CD14-positive monocyte (primary cell): ENCODE data around the gene PXN. TPM values are rescaled to one million over a fixed set of nuclear protein-coding genes. Genes with fewer than 3 reads are reported as not detected.
"Not testable (repeated sequence)": the region's sequence is repeated elsewhere in the genome, so short reads cannot be mapped to it uniquely, and the experiment has no call there.

Experiments
- DNase-seq, 3 donors: peaks; one replicate each; pipeline ENCODE4 v3.0.0-alpha.2; 2011 to 2022
- H2AFZ ChIP-seq: 2 replicates; pipeline ENCODE4 v1.6.0; 2012; ENCODE audit warnings: mild to moderate bottlenecking, low read depth, low read length, inconsistent platforms; ENCODE audit not compliant: insufficient read depth, poor library complexity, severe bottlenecking
- H3K27ac ChIP-seq, 2 donors: 1 replicate in 1 of 2; 2 replicates in 1 of 2; pipeline ENCODE4 v1.5.1; 2012 to 2013; ENCODE audit warnings: low read length in 2 of 2, control low read depth in 1 of 2, inconsistent platforms in 1 of 2, low read depth in 1 of 2, mild to moderate bottlenecking in 1 of 2
- H3K27me3 ChIP-seq, 2 donors: one replicate each; pipeline versions ENCODE4 v1.6.0 to v1.6.1; 2011 to 2013; ENCODE audit warnings: low read length in 2 of 2; ENCODE audit not compliant: control insufficient read depth in 2 of 2, insufficient read depth in 2 of 2
- H3K36me3 ChIP-seq, 2 donors: replicated peaks in 1 of 2; 1 replicate in 1 of 2; 2 replicates in 1 of 2; pipeline versions ENCODE4 v1.5.1 to v1.6.1; 2012 to 2013; ENCODE audit warnings: low read length in 2 of 2, control low read depth in 1 of 2, inconsistent platforms in 1 of 2, mild to moderate bottlenecking in 1 of 2; ENCODE audit not compliant: insufficient read depth in 2 of 2, control insufficient read depth in 1 of 2
- H3K4me1 ChIP-seq, 2 donors: 1 replicate in 1 of 2; 2 replicates in 1 of 2; pipeline versions ENCODE4 v1.5.1 to v1.6.1; 2012 to 2013; ENCODE audit warnings: low read length in 2 of 2, control low read depth in 1 of 2, inconsistent platforms in 1 of 2, mild to moderate bottlenecking in 1 of 2, moderate library complexity in 1 of 2; ENCODE audit not compliant: insufficient read depth in 2 of 2, control insufficient read depth in 1 of 2
- H3K4me2 ChIP-seq: replicated peaks from 2 replicates; pipeline ENCODE3; 2012; ENCODE audit warnings: low read length, moderate library complexity, mild to moderate bottlenecking; ENCODE audit not compliant: poor library complexity, severe bottlenecking; ENCODE audit errors: extremely low read depth
- H3K4me3 ChIP-seq, 3 experiments: fragments of 200-600 bp in 1 of 3; sonication (generic) in 1 of 3; replicated peaks in 1 of 3; 1 replicate in 2 of 3; 2 replicates in 1 of 3; pipeline ENCODE4 v1.5.1; 2011 to 2013; ENCODE audit warnings: low read length in 3 of 3, mild to moderate bottlenecking in 3 of 3, control low read depth in 2 of 3, low read depth in 2 of 3, inconsistent platforms in 1 of 3, moderate library complexity in 1 of 3
- H3K79me2 ChIP-seq: 2 replicates; pipeline ENCODE4 v1.6.0; 2012; ENCODE audit warnings: mild to moderate bottlenecking, control low read depth, inconsistent platforms, low read length, moderate library complexity; ENCODE audit not compliant: insufficient read depth
- H3K9ac ChIP-seq: 2 replicates; pipeline ENCODE4 v1.6.0; 2017; ENCODE audit warnings: low read length, mild to moderate bottlenecking; ENCODE audit not compliant: insufficient read depth, poor library complexity, severe bottlenecking
- H3K9me3 ChIP-seq, 2 donors: replicated peaks in 1 of 2; 1 replicate in 1 of 2; 2 replicates in 1 of 2; pipeline versions ENCODE4 v1.5.1 to v1.6.1; 2012 to 2013; ENCODE audit warnings: low read length in 2 of 2, control low read depth in 1 of 2; ENCODE audit not compliant: control insufficient read depth in 1 of 2, insufficient read depth in 1 of 2
- H4K20me1 ChIP-seq: 2 replicates; pipeline ENCODE4 v1.6.0; 2012; ENCODE audit warnings: mild to moderate bottlenecking, low read length, control low read depth, moderate library complexity; ENCODE audit not compliant: insufficient read depth
- H3K27ac Mint-ChIP-seq, 7 donors: one replicate each; pipeline ENCODE4 v1.8.0; 2020; ENCODE audit warnings: mild to moderate bottlenecking in 7 of 7, mixed read lengths in 7 of 7, moderate library complexity in 6 of 7, inconsistent platforms in 2 of 7
- H3K27me3 Mint-ChIP-seq, 3 donors: one replicate each; pipeline ENCODE4 v1.8.0; 2021 to 2022; ENCODE audit warnings: low read depth in 3 of 3, mild to moderate bottlenecking in 3 of 3, mixed read lengths in 3 of 3, moderate library complexity in 3 of 3, inconsistent platforms in 1 of 3
- H3K36me3 Mint-ChIP-seq, 2 donors: one replicate each; pipeline ENCODE4 v1.8.0; 2020; ENCODE audit warnings: mixed read lengths in 2 of 2, inconsistent platforms in 1 of 2, mild to moderate bottlenecking in 1 of 2
- H3K4me1 Mint-ChIP-seq: one replicate; pipeline ENCODE4 v1.8.0; 2020; ENCODE audit warnings: mild to moderate bottlenecking, mixed read lengths
- H3K4me3 Mint-ChIP-seq, 2 donors: one replicate each; pipeline ENCODE4 v1.8.0; 2020; ENCODE audit warnings: mild to moderate bottlenecking in 2 of 2, mixed read lengths in 2 of 2, moderate library complexity in 1 of 2
- H3K9me3 Mint-ChIP-seq, 7 donors: one replicate each; pipeline ENCODE4 v1.8.0; 2020 to 2022; ENCODE audit warnings: mixed read lengths in 7 of 7, mild to moderate bottlenecking in 6 of 7, moderate library complexity in 6 of 7, inconsistent platforms in 2 of 7
- CTCF ChIP-seq: fragments of 200-600 bp; IDR thresholded peaks from one replicate; pipeline ENCODE4 v1.8.0; 2022; ENCODE audit warnings: antibody characterized with exemption, mild to moderate bottlenecking
- WGBS: methylation state at CpG from one replicate; pipeline ENCODE4 v1.1.5; 2013; ENCODE audit warnings: missing lambda C conversion rate; ENCODE audit not compliant: insufficient coverage; 5-methylcytosine and 5-hydroxymethylcytosine counted together
- intact Hi-C, 2 donors: fragments of 100-400 bp; cut with micrococcal nuclease; formaldehyde crosslinking; loops; one replicate each; pipeline versions ENCODE4 v1.15.0 to v1.15.1; 2023
- polyA plus RNA-seq, 3 donors: library from polyadenylated mRNA; depleted of rRNA in 1 of 3; unstranded in 2 of 3; stranded (reverse) in 1 of 3; fragments of 300-500 nt in 2 of 3; fragments of >200 nt in 1 of 3; fragmentation: Illumina TruSeq in 2 of 3; gene quantifications; 1 replicate in 2 of 3; 2 replicates in 1 of 3; pipeline ENCODE4 v1.2.3, GENCODE V29; 2012 to 2021

PXN gene
- polyA plus RNA-seq, 3 donors: 62.5 to 106 (median 98.4) TPM

GRCh38 chr12:120237360-120238171, 28.0 kb downstream of the PXN start:
- Mint-ChIP-seq H3K36me3 (peaks cover 22 to 47% of the 10 kb centered on the region in 2 donors), H3K4me3 (peak overlapping the region; percentile 64 to 87), H3K4me1 (peaks cover 97% of the 10 kb centered on the region), H3K9me3 (no peaks in the 10 kb centered on the region), H3K27me3 (peaks cover 0 to 1% (median 1%) of the 10 kb centered on the region in 3 donors), H3K27ac (peak overlapping the region; percentile 83 to 93 (median 91))
- Histone ChIP-seq H3K27me3 (no peaks in the 10 kb centered on the region), H3K36me3 (peaks cover 3 to 24% of the 10 kb centered on the region in 2 donors), H3K27ac (peak overlapping the region; percentile 68 to 81), H3K79me2 (peaks cover 91% of the 10 kb centered on the region), H3K4me1 (peaks cover 93 to 100% of the 10 kb centered on the region in 2 donors), H2AFZ (no peak overlapping the region), H4K20me1 (peaks cover 80% of the 10 kb centered on the region), H3K9me3 (no peaks in the 10 kb centered on the region), H3K4me3 (peak overlapping the region in 1 of 3 experiments; percentile 56), H3K4me2 (peak overlapping the region; percentile 70), H3K9ac (peak overlapping the region; percentile 16)
- WGBS: 0% methylated on average over 7 of the region's 13 CpGs
- intact Hi-C loops: no loop called here
- DNase-seq: peak in 2 of 3 donors; percentile 62 to 79
- no peak for TF ChIP-seq CTCF

GRCh38 chr12:120236809-120237208, 28.7 kb downstream of the PXN start:
- Mint-ChIP-seq H3K27ac (peak overlapping the region in 4 of 7 donors; percentile 83 to 93 (median 90)), H3K4me1 (peaks cover 97% of the 10 kb centered on the region), H3K36me3 (peaks cover 23 to 42% of the 10 kb centered on the region in 2 donors)
- peaks cover 80% of the 10 kb centered on the region for H4K20me1 ChIP-seq
- H3K4me1 ChIP-seq: peaks cover 94 to 100% of the 10 kb centered on the region in 2 donors
- H3K9me3 ChIP-seq, H3K9me3 Mint-ChIP-seq, H3K4me3 Mint-ChIP-seq, H3K27me3 Mint-ChIP-seq, H3K27me3 ChIP-seq, DNase-seq, H2AFZ ChIP-seq, H3K9ac ChIP-seq, intact Hi-C loops: not testable (repeated sequence)
- H3K36me3 ChIP-seq: peaks cover 3 to 17% of the 10 kb centered on the region in 2 donors
- WGBS: no CpG with 5 or more reads among the region's 3 CpGs
- peak overlapping the region in 1 of 3 experiments; percentile 56 for H3K4me3 ChIP-seq
- H3K27ac ChIP-seq: peak overlapping the region; percentile 68 to 81
- H3K79me2 ChIP-seq: peaks cover 90% of the 10 kb centered on the region
- peak overlapping the region; percentile 70 for H3K4me2 ChIP-seq
